Nephron (organoid): ENCODE data around the gene NIN.

Source experiments
- H3K27ac Mint-ChIP-seq, 3 experiments: 2 replicates each; pipeline ENCODE4 v1.8.0; 2020; ENCODE audit warnings: mixed read lengths in 3 of 3, mild to moderate bottlenecking in 2 of 3, moderate library complexity in 1 of 3
- H3K27me3 Mint-ChIP-seq: 2 replicates; pipeline ENCODE4 v1.8.0; 2021; ENCODE audit warnings: low read depth, mild to moderate bottlenecking, moderate library complexity, mixed read lengths
- H3K36me3 Mint-ChIP-seq: 2 replicates; pipeline ENCODE4 v1.8.0; 2020; ENCODE audit warnings: low read depth, mixed read lengths
- H3K4me1 Mint-ChIP-seq: 2 replicates; pipeline ENCODE4 v1.8.0; 2020; ENCODE audit warnings: mixed read lengths
- H3K4me3 Mint-ChIP-seq, 3 experiments: 2 replicates each; pipeline ENCODE4 v1.8.0; 2020; ENCODE audit warnings: mild to moderate bottlenecking in 3 of 3, mixed read lengths in 3 of 3, moderate library complexity in 2 of 3
- H3K9me3 Mint-ChIP-seq: 2 replicates; pipeline ENCODE4 v1.8.0; 2020; ENCODE audit warnings: mixed read lengths
- CTCF ChIP-seq, 3 experiments: fragments of 200-600 bp; sonication (generic); IDR thresholded peaks; one replicate each; pipeline ENCODE4 v1.5.0; 2021; ENCODE audit warnings: antibody characterized with exemption in 3 of 3; ENCODE audit not compliant: unreplicated experiment in 3 of 3

NIN gene

GRCh38 chr14:50798048-50798421 lies 32.9 kb downstream of the NIN start:
- Mint-ChIP-seq H3K36me3 (peaks cover 17% of the 10 kb centered on the region), H3K4me3 (no peak overlapping the region), H3K27me3 (no peaks in the 10 kb centered on the region), H3K27ac (peak overlapping the region; percentile 0 to 33 (median 14)), H3K4me1 (peaks cover 57% of the 10 kb centered on the region), H3K9me3 (no peaks in the 10 kb centered on the region)
- TF ChIP-seq CTCF (IDR thresholded peaks at IDR 0.05; ENCODE audit: unreplicated experiment in 3 of 3), result no peak

- H3K27me3 Mint-ChIP-seq, result no peaks in the 10 kb centered on the region
- H3K4me1 Mint-ChIP-seq, result peaks cover 60% of the 10 kb centered on the region
- no peak overlapping the region for H3K4me3 Mint-ChIP-seq
- no peaks in the 10 kb centered on the region for H3K9me3 Mint-ChIP-seq
- peaks cover 19% of the 10 kb centered on the region for H3K36me3 Mint-ChIP-seq
- TF ChIP-seq CTCF (IDR thresholded peaks at IDR 0.05; ENCODE audit: unreplicated experiment in 3 of 3), result no peak
- peak overlapping the region; percentile 0 to 33 (median 14) for H3K27ac Mint-ChIP-seq
These were observed 33.5 kb downstream of the NIN start for GRCh38 chr14:50797250-50798047.

GRCh38 chr14:50796390-50796789 lies 34.6 kb downstream of the NIN start:
- peaks cover 30% of the 10 kb centered on the region for H3K36me3 Mint-ChIP-seq
- H3K4me1 Mint-ChIP-seq, result peaks cover 67% of the 10 kb centered on the region

GRCh38 chr14:50795909-50796308 lies 35.1 kb downstream of the NIN start:
- peaks cover 71% of the 10 kb centered on the region for H3K4me1 Mint-ChIP-seq
- H3K4me3 Mint-ChIP-seq, result peak overlapping the region in 1 of 3 experiments; percentile 33
- H3K27ac Mint-ChIP-seq, result peak overlapping the region; percentile 14 to 74 (median 26)
- H3K27me3 Mint-ChIP-seq, result no peaks in the 10 kb centered on the region
- no peaks in the 10 kb centered on the region for H3K9me3 Mint-ChIP-seq
- no peak for TF ChIP-seq CTCF (IDR thresholded peaks at IDR 0.05; ENCODE audit: unreplicated experiment in 3 of 3)
- H3K36me3 Mint-ChIP-seq, result peaks cover 35% of the 10 kb centered on the region

More at GRCh38 chr14:50796390-50796789, 34.6 kb downstream of the NIN start:
- peak overlapping the region; percentile 8 to 74 (median 14) for H3K27ac Mint-ChIP-seq
- H3K27me3 Mint-ChIP-seq, result no peaks in the 10 kb centered on the region
- TF ChIP-seq CTCF (IDR thresholded peaks at IDR 0.05; ENCODE audit: unreplicated experiment in 3 of 3), result no peak
- no peaks in the 10 kb centered on the region for H3K9me3 Mint-ChIP-seq
- H3K4me3 Mint-ChIP-seq, result no peak overlapping the region

- H3K27me3 Mint-ChIP-seq, result no peaks in the 10 kb centered on the region
- no peaks in the 10 kb centered on the region for H3K9me3 Mint-ChIP-seq
- H3K27ac Mint-ChIP-seq, result peak overlapping the region in 2 of 3 experiments; percentile 55 to 71
- H3K4me1 Mint-ChIP-seq, result peaks cover 78% of the 10 kb centered on the region
- no peak overlapping the region for H3K4me3 Mint-ChIP-seq
- H3K36me3 Mint-ChIP-seq, result peaks cover 41% of the 10 kb centered on the region
- TF ChIP-seq CTCF (IDR thresholded peaks at IDR 0.05; ENCODE audit: unreplicated experiment in 3 of 3), result no peak
These were observed 35.8 kb downstream of the NIN start for GRCh38 chr14:50795142-50795541.
